ENCODE results near the gene CLK3.

The CLK3 gene

DNA sequence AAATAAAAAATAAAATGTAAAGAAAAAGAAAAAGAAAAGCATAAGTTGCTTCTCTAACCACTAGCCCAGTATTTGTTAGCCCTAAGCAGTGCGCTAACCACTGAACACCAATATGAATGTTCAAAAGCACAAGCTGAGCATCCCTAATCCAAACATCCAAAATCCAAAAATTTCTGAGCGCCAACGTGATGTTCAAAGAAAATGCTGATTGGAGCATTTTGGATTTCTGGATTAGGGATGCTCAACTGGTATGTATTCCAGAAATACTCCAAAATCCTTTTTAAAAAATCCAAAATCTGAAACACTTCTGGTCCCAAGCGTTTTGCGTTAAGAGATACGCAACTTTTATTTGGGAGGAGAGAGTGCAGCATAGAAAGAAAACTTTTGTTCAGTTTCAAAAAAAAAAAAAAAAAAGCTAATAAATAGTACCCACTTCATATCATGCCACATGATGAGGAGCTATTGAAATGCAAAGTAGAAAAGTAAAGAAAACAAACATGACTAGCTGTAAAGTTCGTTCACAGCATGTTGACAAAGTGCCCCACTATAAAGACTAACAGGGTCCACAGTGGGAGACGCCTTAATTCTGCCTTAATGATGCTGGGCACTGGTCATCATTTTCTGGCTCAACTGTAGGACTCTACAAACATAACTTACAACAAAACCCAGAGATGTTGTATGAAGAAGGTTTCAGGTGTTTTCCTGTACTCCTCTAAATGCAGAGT lies 47.8 kb downstream of the CLK3 start:
- in situ Hi-C loops (cut with HindIII; ENCODE audit: low pct_unique_long_range_greater_than_20kb, low sequenced_read_pairs) = no loop called here
- no peak for DNase-seq (ENCODE audit: low read depth in 1 of 2, low spot score in 1 of 2)
- no peak for TF ChIP-seq JUND (IDR thresholded peaks at IDR 0.05; ENCODE audit: low read depth)

DNA sequence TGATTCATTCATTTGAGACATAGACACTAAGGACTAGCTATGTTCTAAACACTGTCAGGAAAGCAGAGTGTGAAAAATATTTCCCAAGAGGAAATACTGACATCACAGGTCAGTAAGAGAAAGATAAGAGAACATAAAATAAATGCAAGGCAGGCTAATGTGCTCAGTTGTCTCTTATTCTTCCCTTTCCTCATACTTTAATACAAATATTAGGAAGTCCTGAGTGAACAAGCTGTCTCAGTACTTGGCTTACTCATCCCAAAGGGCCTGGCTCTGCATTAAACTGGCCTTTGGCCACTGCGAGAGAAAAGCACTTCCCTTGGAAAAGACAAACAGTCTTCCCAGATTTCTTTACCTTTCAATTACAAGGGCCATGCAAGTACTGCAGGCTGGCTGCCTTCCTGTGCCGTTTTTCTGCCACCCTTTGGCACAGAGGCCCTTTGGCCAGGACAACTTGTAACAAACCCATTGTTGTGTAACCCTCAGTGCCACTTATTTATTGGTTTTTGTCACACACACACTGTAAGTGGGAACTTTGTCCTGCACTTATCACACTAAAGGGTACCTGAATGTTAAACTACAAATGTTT lies 48.5 kb downstream of the CLK3 start:
- in situ Hi-C loops (cut with HindIII; ENCODE audit: low pct_unique_long_range_greater_than_20kb, low sequenced_read_pairs) = no loop called here
- no peak for TF ChIP-seq JUND (IDR thresholded peaks at IDR 0.05; ENCODE audit: low read depth)
- DNase-seq (ENCODE audit: low read depth in 1 of 2, low spot score in 1 of 2) = no peak

DNA sequence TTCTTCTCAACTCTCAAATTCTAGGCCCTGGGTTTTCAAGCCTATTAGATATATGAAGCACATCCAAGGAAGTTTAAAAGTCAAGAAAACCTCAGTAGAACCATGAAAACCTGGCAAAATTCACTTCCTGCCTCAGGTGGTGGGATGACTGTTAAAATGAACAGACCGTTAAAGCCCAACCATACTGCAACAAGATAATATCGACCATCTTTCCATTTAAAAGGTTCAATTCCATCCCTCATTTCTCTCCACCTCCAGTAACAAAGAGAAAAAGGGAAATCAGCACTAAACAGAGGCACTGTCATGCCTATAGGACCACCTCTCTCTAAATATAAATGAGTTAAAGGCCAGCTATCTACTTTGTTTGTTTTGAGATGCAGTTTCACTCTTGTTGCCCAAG lies 49.0 kb downstream of the CLK3 start:
- in situ Hi-C loops (cut with HindIII; ENCODE audit: low pct_unique_long_range_greater_than_20kb, low sequenced_read_pairs) = no loop called here
- TF ChIP-seq JUND (IDR thresholded peaks at IDR 0.05; ENCODE audit: low read depth) = no peak

DNA sequence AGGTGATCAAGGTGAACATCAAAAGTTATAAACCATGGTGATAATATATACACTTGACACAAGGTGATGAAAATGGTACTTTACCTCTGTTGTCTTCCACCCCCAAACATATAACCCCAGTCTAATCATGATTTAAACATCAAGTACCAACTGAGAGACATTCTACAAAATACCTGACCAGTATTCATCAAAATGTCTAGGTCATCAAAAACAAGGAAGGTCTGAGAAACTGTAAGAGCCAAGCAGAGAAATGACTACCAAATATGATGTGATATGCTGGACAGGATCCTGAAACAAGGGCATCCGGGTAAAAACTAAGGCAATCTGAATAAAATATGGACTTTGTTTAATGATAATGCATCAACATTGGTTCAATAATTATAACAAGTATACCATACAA lies 52.3 kb downstream of the CLK3 start:
- no peak for DNase-seq (ENCODE audit: low read depth in 1 of 2, low spot score in 1 of 2)
- no peak for TF ChIP-seq JUND (IDR thresholded peaks at IDR 0.05; ENCODE audit: low read depth)
- in situ Hi-C loops (cut with HindIII; ENCODE audit: low pct_unique_long_range_greater_than_20kb, low sequenced_read_pairs) = no loop called here

More for the DNA sequence above, 49.0 kb downstream of the CLK3 start:
- DNase-seq (ENCODE audit: low read depth in 1 of 2, low spot score in 1 of 2) = no peak

DNA sequence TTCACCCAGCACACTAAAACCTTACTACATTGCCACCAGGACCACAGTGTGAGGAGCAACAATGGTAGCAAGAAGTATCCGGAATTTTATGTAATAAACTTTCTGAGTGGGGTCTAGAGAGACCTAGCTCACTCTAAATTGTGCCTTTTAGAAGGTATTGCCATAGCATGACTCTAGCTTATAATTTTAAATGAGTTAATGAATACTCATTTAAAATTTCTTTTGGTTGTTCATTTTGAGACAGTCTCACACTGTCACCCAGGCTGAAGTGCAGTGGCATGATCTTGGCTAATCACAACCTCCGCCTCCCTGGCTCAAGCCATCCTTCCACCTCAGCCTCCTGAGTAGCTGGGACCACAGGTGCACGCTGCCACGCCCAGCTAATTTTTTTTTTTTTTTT lies 54.0 kb downstream of the CLK3 start:
- TF ChIP-seq JUND (IDR thresholded peaks at IDR 0.05; ENCODE audit: low read depth) = no peak
- in situ Hi-C loops (cut with HindIII; ENCODE audit: low pct_unique_long_range_greater_than_20kb, low sequenced_read_pairs) = no loop called here
- DNase-seq (ENCODE audit: low read depth in 1 of 2, low spot score in 1 of 2) = no peak

DNA sequence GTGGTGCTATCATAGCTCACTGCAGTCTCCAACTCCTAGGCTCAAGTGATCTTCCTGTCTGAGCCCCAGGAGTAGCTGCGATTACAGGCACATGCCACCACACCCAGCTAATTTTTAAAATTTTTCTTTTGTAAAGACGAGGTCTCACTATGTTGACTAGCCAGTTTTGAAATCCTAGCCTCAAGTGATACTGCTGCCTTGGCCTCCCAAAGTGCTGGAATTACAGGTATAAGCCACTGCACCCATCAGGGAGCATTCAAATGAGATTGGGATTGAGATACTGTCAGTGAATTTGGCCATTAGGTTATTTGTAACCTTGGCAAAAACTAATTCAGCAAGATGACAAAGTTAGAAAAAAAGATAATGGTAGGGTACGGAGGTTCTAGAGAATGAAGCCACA lies 58.5 kb downstream of the CLK3 start:
- DNase-seq (ENCODE audit: low read depth in 1 of 2, low spot score in 1 of 2) = no peak
- TF ChIP-seq JUND (IDR thresholded peaks at IDR 0.05; ENCODE audit: low read depth) = no peak
- in situ Hi-C loops (cut with HindIII; ENCODE audit: low pct_unique_long_range_greater_than_20kb, low sequenced_read_pairs) = no loop called here

DNA sequence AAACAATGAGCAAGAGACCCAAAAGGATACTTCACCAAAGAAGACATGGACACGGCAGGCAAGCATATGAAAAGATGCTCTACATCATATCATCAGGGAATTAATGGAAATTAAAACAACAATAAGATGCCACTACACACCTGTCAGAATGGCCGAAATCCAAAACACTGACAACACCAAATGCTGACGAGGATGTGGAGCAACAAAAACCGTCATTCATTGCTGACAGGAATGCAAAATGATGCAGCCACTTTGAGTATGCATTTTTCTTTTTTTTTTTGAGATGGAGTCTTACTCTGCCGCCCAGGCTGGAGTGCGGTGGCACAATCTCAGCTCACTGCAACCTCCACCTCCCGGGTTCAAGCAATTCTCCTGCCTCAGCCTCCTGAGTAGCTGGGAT lies 61.2 kb downstream of the CLK3 start:
- in situ Hi-C loops (cut with HindIII; ENCODE audit: low pct_unique_long_range_greater_than_20kb, low sequenced_read_pairs) = no loop called here
- DNase-seq (ENCODE audit: low read depth in 1 of 2, low spot score in 1 of 2) = no peak
- no peak for TF ChIP-seq JUND (IDR thresholded peaks at IDR 0.05; ENCODE audit: low read depth)
